ENCODE results near the gene OSM. TPM values are rescaled to one million over a fixed set of nuclear protein-coding genes. Genes with fewer than 3 reads are reported as not detected.

Gene OSM
- total RNA-seq, 1 experiment from 2014 or later, result not detected

DNA sequence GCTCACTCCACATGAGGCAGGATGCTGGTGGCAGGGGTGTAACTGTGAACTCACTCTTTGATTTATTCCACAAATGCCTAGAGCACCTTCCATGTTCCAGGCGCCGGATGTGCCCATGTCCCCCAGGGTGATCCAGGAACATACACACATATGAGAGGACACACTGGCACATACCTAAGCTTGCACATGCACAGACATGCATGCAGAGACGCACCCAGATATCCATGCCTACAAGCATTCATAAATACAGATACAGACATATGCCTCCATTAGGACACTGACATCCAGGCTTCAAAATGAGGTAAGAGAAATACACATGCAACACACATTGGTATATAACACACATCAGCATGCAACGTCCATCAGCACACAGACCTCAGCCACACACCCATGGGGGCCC lies 4.5 kb downstream of the OSM start:
- no peaks in the 10 kb centered on the region for H3K27me3 ChIP-seq (ENCODE audit: control insufficient read depth, insufficient read depth, low read length)
- no peak for ATAC-seq
- peak overlapping the region; percentile 48; the same call in 1 of the 2 replicates for H3K27ac ChIP-seq (ENCODE audit: low read length)
- H3K4me3 ChIP-seq (ENCODE audit: low read depth in 2 of 2, low read length in 2 of 2), result no peak overlapping the region
- TF ChIP-seq REST (IDR thresholded peaks at IDR 0.05; ENCODE audit: insufficient read depth in 1 of 2, low read depth in 2 of 2, low read length in 1 of 2) (no peak), CTCF (IDR thresholded peaks at IDR 0.05) (no peak), TCF7L2 (IDR thresholded peaks at IDR 0.05; ENCODE audit: low read depth, low read length) (no peak), SIN3A (IDR thresholded peaks at IDR 0.05; ENCODE audit: borderline replicate concordance, insufficient read depth, low read depth, low read length) (no peak), POLR2AphosphoS5 (IDR thresholded peaks at IDR 0.05; ENCODE audit: low read depth, low read length) (no peak)
- DNase-seq (ENCODE audit: low read depth, low spot score), result no peak
- H3K9me3 ChIP-seq (ENCODE audit: control insufficient read depth, insufficient read depth, low read depth, low read length), result no peaks in the 10 kb centered on the region
- H3K36me3 ChIP-seq (ENCODE audit: control insufficient read depth, insufficient read depth, low read length), result no peaks in the 10 kb centered on the region
- intact Hi-C loops (cut with micrococcal nuclease; ENCODE audit: unreplicated experiment) (no loop called here), in situ Hi-C loops (cut with HindIII; ENCODE audit: low pct_unique_long_range_greater_than_20kb, low sequenced_read_pairs) (no loop called here)
- ChIA-PET CTCF (no interaction called here), POLR2A (no interaction called here)
- no TSS peak for BruUV-seq (replicated peaks)
- peaks cover 13% of the 10 kb centered on the region for H3K4me1 ChIP-seq (ENCODE audit: control insufficient read depth, insufficient read depth, low read length)

GRCh38 chr22:30261134-30261533 lies 5.5 kb downstream of the OSM start:
- in situ Hi-C loops (cut with HindIII; ENCODE audit: low pct_unique_long_range_greater_than_20kb, low sequenced_read_pairs) (no loop called here), intact Hi-C loops (cut with micrococcal nuclease; ENCODE audit: unreplicated experiment) (no loop called here)
- ChIA-PET POLR2A (no interaction called here), CTCF (no interaction called here)
- H3K4me3 ChIP-seq (ENCODE audit: low read depth in 2 of 2, low read length in 2 of 2), result no peak overlapping the region
- H3K4me1 ChIP-seq (ENCODE audit: control insufficient read depth, insufficient read depth, low read length), result peaks cover 13% of the 10 kb centered on the region
- BruUV-seq (replicated peaks), result no TSS peak
- H3K27ac ChIP-seq (ENCODE audit: low read length), result no peak overlapping the region
- H3K9me3 ChIP-seq (ENCODE audit: control insufficient read depth, insufficient read depth, low read depth, low read length), result no peaks in the 10 kb centered on the region
- no peaks in the 10 kb centered on the region; the same call in 1 of the 2 replicates for H3K36me3 ChIP-seq (ENCODE audit: control insufficient read depth, insufficient read depth, low read length)
- no peak for ATAC-seq
- no peaks in the 10 kb centered on the region for H3K27me3 ChIP-seq (ENCODE audit: control insufficient read depth, insufficient read depth, low read length)
- DNase-seq (ENCODE audit: low read depth, low spot score), result no peak
- TF ChIP-seq TCF7L2 (IDR thresholded peaks at IDR 0.05; ENCODE audit: low read depth, low read length) (no peak), POLR2AphosphoS5 (IDR thresholded peaks at IDR 0.05; ENCODE audit: low read depth, low read length) (no peak), REST (IDR thresholded peaks at IDR 0.05; ENCODE audit: insufficient read depth in 1 of 2, low read depth in 2 of 2, low read length in 1 of 2) (no peak), CTCF (IDR thresholded peaks at IDR 0.05) (no peak), SIN3A (IDR thresholded peaks at IDR 0.05; ENCODE audit: borderline replicate concordance, insufficient read depth, low read depth, low read length) (no peak)
